Measurements from ENCODE around the gene CCDC86.
A peak's percentile ranks its signal among the peaks of the same experiment; 100 is the strongest.

The CCDC86 gene

GRCh38 chr11:60838132-60838531 lies 3.8 kb upstream of the CCDC86 start:
- WGBS (ENCODE audit: insufficient coverage) = 100% methylated on average over 4 of the region's 7 CpGs
- ChIA-PET CTCF (interaction anchor here (0.8 to 18.7 kb wide), 5 partner anchors 33 to 65 kb away, joined by 3 to 422 read pairs (median 4); partner anchors contain the start of gene ZP1), POLR2A (no interaction called here)

GRCh38 chr11:60840470-60841430 lies 1.2 kb upstream of the CCDC86 start:
- Histone ChIP-seq H3K4me1 (ENCODE audit: control extremely low read depth in 1 of 4, control insufficient read depth in 4 of 4, insufficient read depth in 4 of 4, low read length in 3 of 4) (peaks cover 15 to 41% (median 34%) of the 10 kb centered on the region in 4 experiments), H3K27me3 (replicated peaks in 2 of 5; ENCODE audit: control insufficient read depth in 4 of 5, insufficient read depth in 5 of 5, low read length in 4 of 5) (no peaks in the 10 kb centered on the region), H3K4me3 (ENCODE audit: control insufficient read depth in 1 of 7, extremely low read depth in 1 of 7, insufficient read depth in 4 of 7, low read depth in 2 of 7, low read length in 6 of 7) (no peak overlapping the region), H3K27ac (ENCODE audit: insufficient read depth in 1 of 2, low read depth in 1 of 2, low read length in 2 of 2, poor library complexity in 1 of 2, severe bottlenecking in 2 of 2) (no peak overlapping the region), H3K9me3 (ENCODE audit: control extremely low read depth in 1 of 5, control insufficient read depth in 4 of 5, insufficient read depth in 2 of 5, low read depth in 1 of 5, low read length in 4 of 5) (no peaks in the 10 kb centered on the region), H3K36me3 (ENCODE audit: control insufficient read depth in 4 of 4, insufficient read depth in 4 of 4, low read length in 3 of 4) (peaks cover 0 to 8% (median 5%) of the 10 kb centered on the region in 4 experiments)
- no peak for DNase-seq
- ChIA-PET POLR2A (no interaction called here), CTCF (interaction anchor here (1.2 to 12.4 kb wide), 5 partner anchors 9 to 66 kb away, joined by 3 to 128 read pairs (median 10); partner anchors contain the start of gene ZP1)
- 90% methylated on average over 10 of the region's 14 CpGs for WGBS (ENCODE audit: insufficient coverage)

More at GRCh38 chr11:60838132-60838531, 3.8 kb upstream of the CCDC86 start:
- H3K4me3 ChIP-seq (ENCODE audit: control insufficient read depth in 1 of 7, extremely low read depth in 1 of 7, insufficient read depth in 4 of 7, low read depth in 2 of 7, low read length in 6 of 7) = no peak overlapping the region
- H3K27me3 ChIP-seq (replicated peaks in 2 of 5; ENCODE audit: control insufficient read depth in 4 of 5, insufficient read depth in 5 of 5, low read length in 4 of 5) = no peaks in the 10 kb centered on the region
- no peak overlapping the region for H3K27ac ChIP-seq (ENCODE audit: insufficient read depth in 1 of 2, low read depth in 1 of 2, low read length in 2 of 2, poor library complexity in 1 of 2, severe bottlenecking in 2 of 2)
- peaks cover 3 to 22% (median 16%) of the 10 kb centered on the region in 4 experiments for H3K4me1 ChIP-seq (ENCODE audit: control extremely low read depth in 1 of 4, control insufficient read depth in 4 of 4, insufficient read depth in 4 of 4, low read length in 3 of 4)
- no peak for DNase-seq
- no peaks in the 10 kb centered on the region for H3K9me3 ChIP-seq (ENCODE audit: control extremely low read depth in 1 of 5, control insufficient read depth in 4 of 5, insufficient read depth in 2 of 5, low read depth in 1 of 5, low read length in 4 of 5)
- H3K36me3 ChIP-seq (ENCODE audit: control insufficient read depth in 4 of 4, insufficient read depth in 4 of 4, low read length in 3 of 4) = no peaks in the 10 kb centered on the region

GRCh38 chr11:60842668-60843600 lies 1.0 kb downstream of the CCDC86 start:
- peaks cover 2 to 23% (median 9%) of the 10 kb centered on the region in 4 experiments for H3K36me3 ChIP-seq (ENCODE audit: control insufficient read depth in 4 of 4, insufficient read depth in 4 of 4, low read length in 3 of 4)
- CTCF ChIA-PET = interaction anchor here (1.1 to 2.8 kb wide), 5 partner anchors 12 to 56 kb away, joined by 3 to 17 read pairs (median 6); partner anchors contain the start of gene PTGDR2
- POLR2A ChIA-PET = no interaction called here
- DNase-seq = no peak
- no peaks in the 10 kb centered on the region for H3K27me3 ChIP-seq (replicated peaks in 2 of 5; ENCODE audit: control insufficient read depth in 4 of 5, insufficient read depth in 5 of 5, low read length in 4 of 5)
- H3K4me1 ChIP-seq (ENCODE audit: control extremely low read depth in 1 of 4, control insufficient read depth in 4 of 4, insufficient read depth in 4 of 4, low read length in 3 of 4) = peaks cover 15 to 41% (median 32%) of the 10 kb centered on the region in 4 experiments
- no peaks in the 10 kb centered on the region for H3K9me3 ChIP-seq (ENCODE audit: control extremely low read depth in 1 of 5, control insufficient read depth in 4 of 5, insufficient read depth in 2 of 5, low read depth in 1 of 5, low read length in 4 of 5)
- WGBS (ENCODE audit: insufficient coverage) = 23% methylated on average over 20 of the region's 23 CpGs
- peak overlapping the region; percentile 44 to 74 for H3K27ac ChIP-seq (ENCODE audit: insufficient read depth in 1 of 2, low read depth in 1 of 2, low read length in 2 of 2, poor library complexity in 1 of 2, severe bottlenecking in 2 of 2)
- H3K4me3 ChIP-seq (ENCODE audit: control insufficient read depth in 1 of 7, extremely low read depth in 1 of 7, insufficient read depth in 4 of 7, low read depth in 2 of 7, low read length in 6 of 7) = peak overlapping the region; percentile 73 to 97 (median 87)

- ChIA-PET POLR2A (no interaction called here), CTCF (interaction anchor here (1.1 to 2.8 kb wide), 5 partner anchors 11 to 55 kb away, joined by 3 to 17 read pairs (median 9); partner anchors contain the start of gene PTGDR2)
- peaks cover 15 to 49% (median 43%) of the 10 kb centered on the region in 4 experiments for H3K4me1 ChIP-seq (ENCODE audit: control extremely low read depth in 1 of 4, control insufficient read depth in 4 of 4, insufficient read depth in 4 of 4, low read length in 3 of 4)
- no peak for DNase-seq
- H3K9me3 ChIP-seq (ENCODE audit: control extremely low read depth in 1 of 5, control insufficient read depth in 4 of 5, insufficient read depth in 2 of 5, low read depth in 1 of 5, low read length in 4 of 5) = no peaks in the 10 kb centered on the region
- no peaks in the 10 kb centered on the region for H3K27me3 ChIP-seq (replicated peaks in 2 of 5; ENCODE audit: control insufficient read depth in 4 of 5, insufficient read depth in 5 of 5, low read length in 4 of 5)
- WGBS (ENCODE audit: insufficient coverage) = 82% methylated on average over 10 of the region's 10 CpGs
- H3K36me3 ChIP-seq (ENCODE audit: control insufficient read depth in 4 of 4, insufficient read depth in 4 of 4, low read length in 3 of 4) = peaks cover 2 to 36% (median 16%) of the 10 kb centered on the region in 4 experiments
- H3K27ac ChIP-seq (ENCODE audit: insufficient read depth in 1 of 2, low read depth in 1 of 2, low read length in 2 of 2, poor library complexity in 1 of 2, severe bottlenecking in 2 of 2) = peak overlapping the region in 1 of 2 experiments; percentile 74
- peak overlapping the region in 5 of 7 experiments; percentile 5 to 97 (median 83) for H3K4me3 ChIP-seq (ENCODE audit: control insufficient read depth in 1 of 7, extremely low read depth in 1 of 7, insufficient read depth in 4 of 7, low read depth in 2 of 7, low read length in 6 of 7)
These were observed 2.3 kb downstream of the CCDC86 start for GRCh38 chr11:60844045-60844869.

- Histone ChIP-seq H3K4me3 (ENCODE audit: control insufficient read depth in 1 of 7, extremely low read depth in 1 of 7, insufficient read depth in 4 of 7, low read depth in 2 of 7, low read length in 6 of 7) (no peak overlapping the region), H3K27ac (ENCODE audit: insufficient read depth in 1 of 2, low read depth in 1 of 2, low read length in 2 of 2, poor library complexity in 1 of 2, severe bottlenecking in 2 of 2) (no peak overlapping the region), H3K36me3 (ENCODE audit: control insufficient read depth in 4 of 4, insufficient read depth in 4 of 4, low read length in 3 of 4) (peaks cover 5 to 42% (median 20%) of the 10 kb centered on the region in 4 experiments), H3K4me1 (ENCODE audit: control extremely low read depth in 1 of 4, control insufficient read depth in 4 of 4, insufficient read depth in 4 of 4, low read length in 3 of 4) (peaks cover 15 to 49% (median 45%) of the 10 kb centered on the region in 4 experiments), H3K9me3 (ENCODE audit: control extremely low read depth in 1 of 5, control insufficient read depth in 4 of 5, insufficient read depth in 2 of 5, low read depth in 1 of 5, low read length in 4 of 5) (no peaks in the 10 kb centered on the region), H3K27me3 (replicated peaks in 2 of 5; ENCODE audit: control insufficient read depth in 4 of 5, insufficient read depth in 5 of 5, low read length in 4 of 5) (no peaks in the 10 kb centered on the region)
- 70% methylated on average over 4 of the region's 4 CpGs for WGBS (ENCODE audit: insufficient coverage)
- ChIA-PET POLR2A (no interaction called here), CTCF (interaction anchor here (2.4 to 2.7 kb wide), 2 partner anchors 11 to 42 kb away, joined by 9 to 17 read pairs; partner anchors contain the start of gene PTGDR2)
- DNase-seq = no peak
These were observed 2.9 kb downstream of the CCDC86 start for GRCh38 chr11:60844870-60845221.

- WGBS (ENCODE audit: insufficient coverage) = 100% methylated on average over 8 of the region's 8 CpGs
- ChIA-PET POLR2A (no interaction called here), CTCF (interaction anchor here (2.4 to 4.4 kb wide), 2 partner anchors 10 to 42 kb away, joined by 9 to 17 read pairs; partner anchors contain the start of gene PTGDR2)
- Histone ChIP-seq H3K36me3 (ENCODE audit: control insufficient read depth in 4 of 4, insufficient read depth in 4 of 4, low read length in 3 of 4) (peaks cover 7 to 47% (median 24%) of the 10 kb centered on the region in 4 experiments), H3K27me3 (replicated peaks in 2 of 5; ENCODE audit: control insufficient read depth in 4 of 5, insufficient read depth in 5 of 5, low read length in 4 of 5) (no peaks in the 10 kb centered on the region), H3K4me3 (ENCODE audit: control insufficient read depth in 1 of 7, extremely low read depth in 1 of 7, insufficient read depth in 4 of 7, low read depth in 2 of 7, low read length in 6 of 7) (no peak overlapping the region), H3K4me1 (ENCODE audit: control extremely low read depth in 1 of 4, control insufficient read depth in 4 of 4, insufficient read depth in 4 of 4, low read length in 3 of 4) (peaks cover 15 to 49% (median 45%) of the 10 kb centered on the region in 4 experiments), H3K9me3 (ENCODE audit: control extremely low read depth in 1 of 5, control insufficient read depth in 4 of 5, insufficient read depth in 2 of 5, low read depth in 1 of 5, low read length in 4 of 5) (no peaks in the 10 kb centered on the region), H3K27ac (ENCODE audit: insufficient read depth in 1 of 2, low read depth in 1 of 2, low read length in 2 of 2, poor library complexity in 1 of 2, severe bottlenecking in 2 of 2) (no peak overlapping the region)
- no peak for DNase-seq
These were observed 3.4 kb downstream of the CCDC86 start for GRCh38 chr11:60845338-60845737.
